ENCODE data around the gene SPAG5. TPM values are rescaled to one million over a fixed set of nuclear protein-coding genes. Genes with fewer than 3 reads are reported as not detected.

Gene SPAG5
- total RNA-seq, 1 donor from 2014 or later: 1.3 TPM

GRCh38 chr17:28584434-28584833, 14.4 kb downstream of the SPAG5 start:
- TF ChIP-seq, protein P1, sequence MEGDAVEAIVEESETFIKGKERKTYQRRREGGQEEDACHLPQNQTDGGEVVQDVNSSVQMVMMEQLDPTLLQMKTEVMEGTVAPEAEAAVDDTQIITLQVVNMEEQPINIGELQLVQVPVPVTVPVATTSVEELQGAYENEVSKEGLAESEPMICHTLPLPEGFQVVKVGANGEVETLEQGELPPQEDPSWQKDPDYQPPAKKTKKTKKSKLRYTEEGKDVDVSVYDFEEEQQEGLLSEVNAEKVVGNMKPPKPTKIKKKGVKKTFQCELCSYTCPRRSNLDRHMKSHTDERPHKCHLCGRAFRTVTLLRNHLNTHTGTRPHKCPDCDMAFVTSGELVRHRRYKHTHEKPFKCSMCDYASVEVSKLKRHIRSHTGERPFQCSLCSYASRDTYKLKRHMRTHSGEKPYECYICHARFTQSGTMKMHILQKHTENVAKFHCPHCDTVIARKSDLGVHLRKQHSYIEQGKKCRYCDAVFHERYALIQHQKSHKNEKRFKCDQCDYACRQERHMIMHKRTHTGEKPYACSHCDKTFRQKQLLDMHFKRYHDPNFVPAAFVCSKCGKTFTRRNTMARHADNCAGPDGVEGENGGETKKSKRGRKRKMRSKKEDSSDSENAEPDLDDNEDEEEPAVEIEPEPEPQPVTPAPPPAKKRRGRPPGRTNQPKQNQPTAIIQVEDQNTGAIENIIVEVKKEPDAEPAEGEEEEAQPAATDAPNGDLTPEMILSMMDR (IDR thresholded peaks at IDR 0.05; ENCODE audit: insufficient read depth, low read length, severe bottlenecking): no peak
- FAIRE-seq (no peak), DNase-seq (ENCODE audit: low read depth) (no peak)
- Histone ChIP-seq H3K36me3 (ENCODE audit: control insufficient read depth, insufficient read depth, low read length) (peaks cover 20% of the 10 kb centered on the region), H3K27me3 (ENCODE audit: control insufficient read depth, insufficient read depth, low read length) (no peaks in the 10 kb centered on the region), H3K4me3 (ENCODE audit: low read depth, low read length) (no peak overlapping the region)

DNA sequence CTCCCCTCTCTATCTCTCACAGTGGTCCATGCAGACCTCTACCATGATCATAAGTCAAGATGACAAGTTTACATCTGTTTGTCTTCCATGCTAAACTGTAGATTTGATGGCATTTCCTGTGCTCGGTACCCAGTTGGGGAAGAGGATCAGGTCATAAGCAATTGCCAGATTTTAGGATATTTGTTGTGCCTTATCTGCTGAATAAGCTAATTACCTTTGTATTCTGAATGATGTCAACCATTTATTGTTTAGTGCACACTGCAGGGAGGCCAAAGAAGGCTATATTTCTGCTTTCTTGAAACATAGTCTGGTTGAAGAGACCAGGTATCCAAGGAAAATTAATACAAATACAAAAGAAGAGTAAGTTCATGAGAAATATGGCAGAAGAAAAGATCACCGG, 16.3 kb downstream of the SPAG5 start:
- FAIRE-seq (no peak), DNase-seq (ENCODE audit: low read depth) (no peak)
- TF ChIP-seq, protein P1 (IDR thresholded peaks at IDR 0.05; ENCODE audit: insufficient read depth, low read length, severe bottlenecking): no peak
- Histone ChIP-seq H3K27me3 (ENCODE audit: control insufficient read depth, insufficient read depth, low read length) (no peaks in the 10 kb centered on the region), H3K36me3 (ENCODE audit: control insufficient read depth, insufficient read depth, low read length) (peaks cover 20% of the 10 kb centered on the region), H3K4me3 (ENCODE audit: low read depth, low read length) (no peak overlapping the region)

GRCh38 chr17:28580959-28581358, 17.9 kb downstream of the SPAG5 start:
- no peak for DNase-seq (ENCODE audit: low read depth)
- no peaks in the 10 kb centered on the region for H3K27me3 ChIP-seq (ENCODE audit: control insufficient read depth, insufficient read depth, low read length)
- H3K36me3 ChIP-seq (ENCODE audit: control insufficient read depth, insufficient read depth, low read length): peaks cover 18% of the 10 kb centered on the region
- TF ChIP-seq, protein P1 (IDR thresholded peaks at IDR 0.05; ENCODE audit: insufficient read depth, low read length, severe bottlenecking): no peak
- FAIRE-seq: no peak
- H3K4me3 ChIP-seq (ENCODE audit: low read depth, low read length): no peak overlapping the region

- TF ChIP-seq, protein P1 (IDR thresholded peaks at IDR 0.05; ENCODE audit: insufficient read depth, low read length, severe bottlenecking): no peak
- Histone ChIP-seq H3K4me3 (ENCODE audit: low read depth, low read length) (no peak overlapping the region), H3K27me3 (ENCODE audit: control insufficient read depth, insufficient read depth, low read length) (no peaks in the 10 kb centered on the region), H3K36me3 (ENCODE audit: control insufficient read depth, insufficient read depth, low read length) (peaks cover 14% of the 10 kb centered on the region)
- no peak for FAIRE-seq
- no peak for DNase-seq (ENCODE audit: low read depth)
Measured at GRCh38 chr17:28579526-28579925, 19.3 kb downstream of the SPAG5 start.

- FAIRE-seq (no peak), DNase-seq (ENCODE audit: low read depth) (no peak)
- TF ChIP-seq, protein P1 (IDR thresholded peaks at IDR 0.05; ENCODE audit: insufficient read depth, low read length, severe bottlenecking): no peak
- H3K36me3 ChIP-seq (ENCODE audit: control insufficient read depth, insufficient read depth, low read length): peaks cover 14% of the 10 kb centered on the region
- H3K27me3 ChIP-seq (ENCODE audit: control insufficient read depth, insufficient read depth, low read length): no peaks in the 10 kb centered on the region
- H3K4me3 ChIP-seq (ENCODE audit: low read depth, low read length): no peak overlapping the region
Measured at GRCh38 chr17:28578246-28579195, 20.3 kb downstream of the SPAG5 start.
